B cell (primary cell): Measurements from ENCODE around the gene PIP5K1A.

Experiments
- EZH2 ChIP-seq: IDR thresholded peaks from 2 replicates; pipeline ENCODE4 v1.6.1; 2012; ENCODE audit warnings: borderline replicate concordance, low read depth, mild to moderate bottlenecking, moderate library complexity, low read length; ENCODE audit not compliant: insufficient read depth, poor library complexity, severe bottlenecking
- TF ChIP-seq, protein P1 (sequence below): fragments of 200-600 bp; IDR thresholded peaks from one replicate; pipeline ENCODE4 v1.8.0; 2022; ENCODE audit warnings: antibody characterized with exemption, mild to moderate bottlenecking

DNA sequence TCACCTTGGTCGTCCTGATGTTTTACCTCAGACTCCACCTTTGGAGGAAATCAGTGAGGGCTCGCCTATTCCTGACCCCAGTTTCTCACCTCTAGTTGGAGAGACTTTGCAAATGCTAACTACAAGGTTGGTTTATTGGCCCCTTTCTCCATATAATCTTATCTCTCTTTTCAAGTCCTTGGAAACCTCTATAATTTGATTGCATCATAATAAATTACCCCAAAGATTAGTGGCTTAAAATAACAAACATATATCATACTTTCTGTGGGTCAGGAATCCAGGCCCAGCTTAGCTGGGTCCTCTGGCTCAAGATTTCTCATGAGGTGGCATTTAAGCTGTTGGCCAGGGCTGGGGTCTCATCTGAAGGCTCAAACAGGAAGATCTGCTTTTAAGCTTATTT, 44.1 kb downstream of the PIP5K1A start:
- TF ChIP-seq, protein P1, sequence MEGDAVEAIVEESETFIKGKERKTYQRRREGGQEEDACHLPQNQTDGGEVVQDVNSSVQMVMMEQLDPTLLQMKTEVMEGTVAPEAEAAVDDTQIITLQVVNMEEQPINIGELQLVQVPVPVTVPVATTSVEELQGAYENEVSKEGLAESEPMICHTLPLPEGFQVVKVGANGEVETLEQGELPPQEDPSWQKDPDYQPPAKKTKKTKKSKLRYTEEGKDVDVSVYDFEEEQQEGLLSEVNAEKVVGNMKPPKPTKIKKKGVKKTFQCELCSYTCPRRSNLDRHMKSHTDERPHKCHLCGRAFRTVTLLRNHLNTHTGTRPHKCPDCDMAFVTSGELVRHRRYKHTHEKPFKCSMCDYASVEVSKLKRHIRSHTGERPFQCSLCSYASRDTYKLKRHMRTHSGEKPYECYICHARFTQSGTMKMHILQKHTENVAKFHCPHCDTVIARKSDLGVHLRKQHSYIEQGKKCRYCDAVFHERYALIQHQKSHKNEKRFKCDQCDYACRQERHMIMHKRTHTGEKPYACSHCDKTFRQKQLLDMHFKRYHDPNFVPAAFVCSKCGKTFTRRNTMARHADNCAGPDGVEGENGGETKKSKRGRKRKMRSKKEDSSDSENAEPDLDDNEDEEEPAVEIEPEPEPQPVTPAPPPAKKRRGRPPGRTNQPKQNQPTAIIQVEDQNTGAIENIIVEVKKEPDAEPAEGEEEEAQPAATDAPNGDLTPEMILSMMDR, result no peak
- TF ChIP-seq EZH2, result no peak
